GM19239 (cell line): ENCODE measurements around the gene NKAIN2.
"Not testable (repeated sequence)": the region's sequence is repeated elsewhere in the genome, so short reads cannot be mapped to it uniquely, and the experiment has no call there.

Experiments used
- DNase-seq: peaks from one replicate; pipeline ENCODE4 v3.0.0; 2011; ENCODE audit warnings: low spot score; ENCODE audit not compliant: insufficient read length
- FAIRE-seq: peaks from 2 replicates; lab custom pipeline; 2011; peaks lifted over from hg19 to GRCh38; lab: Jason Lieb, UNC

Gene NKAIN2

DNA sequence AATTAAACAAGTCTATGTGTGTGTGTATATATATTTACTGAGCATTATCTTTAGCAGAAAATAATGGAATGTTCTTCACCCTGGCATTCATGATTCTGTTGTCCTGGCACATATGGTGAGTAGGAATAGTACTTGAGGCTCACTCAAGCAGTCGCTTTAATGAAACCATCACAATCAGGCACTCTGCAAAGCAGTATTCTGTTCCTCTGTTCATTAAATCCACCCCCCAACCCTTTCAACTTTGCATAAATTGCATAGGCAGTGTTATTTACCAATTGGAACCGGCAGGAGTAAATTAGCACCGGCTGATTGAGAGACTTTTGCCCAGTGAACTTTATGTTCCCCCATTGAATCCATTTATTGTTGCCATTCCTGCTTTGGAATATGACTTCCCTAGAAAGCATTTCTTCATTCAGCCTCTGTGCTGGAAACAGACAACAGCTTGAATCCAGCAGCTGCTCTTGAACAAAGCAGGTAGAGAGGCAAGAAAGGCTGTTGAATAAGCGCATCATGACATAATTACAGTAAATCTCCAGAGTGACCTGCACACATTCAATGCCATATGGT lies 890.6 kb downstream of the NKAIN2 start:
- FAIRE-seq (no peak), DNase-seq (no peak)

DNA sequence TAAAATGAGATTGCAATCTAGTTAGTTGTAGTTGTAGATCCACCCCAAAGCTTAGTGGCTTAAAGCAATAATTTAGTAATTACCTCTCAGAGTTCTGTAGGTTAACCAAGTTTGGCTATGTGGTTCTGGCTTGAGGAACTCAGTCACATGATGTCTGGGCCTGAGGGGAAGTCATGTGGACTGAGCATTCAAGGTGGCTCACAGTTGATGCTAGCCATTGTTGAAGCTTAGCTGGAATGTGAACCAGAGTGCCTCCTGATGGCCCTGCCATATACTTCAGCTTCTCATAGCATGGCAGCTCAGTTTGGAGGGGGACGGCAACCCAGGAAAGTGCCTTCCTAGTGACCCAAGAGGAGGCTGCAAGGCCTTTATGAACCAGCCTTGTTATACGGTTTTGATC lies 895.4 kb downstream of the NKAIN2 start:
- no peak for DNase-seq
- FAIRE-seq: no peak

DNA sequence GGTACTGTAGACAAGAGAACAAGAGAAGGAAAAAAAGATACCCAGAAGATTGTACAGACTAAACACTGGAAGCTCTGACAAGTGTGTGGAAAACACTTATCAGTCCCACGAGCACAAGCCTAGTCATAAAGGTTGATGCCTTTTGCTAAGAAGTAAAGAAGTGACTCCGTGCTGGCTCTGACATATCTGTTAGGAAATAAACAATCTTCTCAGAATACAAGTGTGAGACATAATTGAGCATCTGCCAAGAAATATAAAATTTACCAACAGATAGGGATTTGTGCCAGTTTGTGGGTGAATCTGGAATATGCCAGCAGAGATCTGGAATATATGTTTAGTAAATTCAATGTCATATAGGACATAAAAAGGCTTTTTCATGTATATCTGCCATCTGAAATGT lies 899.9 kb downstream of the NKAIN2 start:
- no peak for FAIRE-seq
- no peak for DNase-seq

DNA sequence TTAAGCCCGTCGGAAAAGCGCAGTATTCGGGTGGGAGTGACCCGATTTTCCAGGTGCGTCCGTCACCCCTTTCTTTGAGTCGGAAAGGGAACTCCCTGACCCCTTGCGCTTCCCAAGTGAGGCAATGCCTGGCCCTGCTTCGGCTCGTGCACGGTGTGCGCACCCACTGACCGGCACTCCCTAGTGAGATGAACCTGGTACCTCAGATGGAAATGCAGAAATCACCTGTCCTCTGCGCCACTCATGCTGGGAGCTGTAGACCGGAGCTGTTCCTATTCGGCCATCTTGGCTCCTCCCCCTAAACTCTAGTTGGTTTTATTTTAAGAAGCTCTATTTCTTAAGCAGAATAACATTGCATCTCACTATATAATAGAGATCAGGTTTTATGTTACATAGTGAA lies 908.9 kb downstream of the NKAIN2 start:
- FAIRE-seq, DNase-seq: not testable (repeated sequence)

DNA sequence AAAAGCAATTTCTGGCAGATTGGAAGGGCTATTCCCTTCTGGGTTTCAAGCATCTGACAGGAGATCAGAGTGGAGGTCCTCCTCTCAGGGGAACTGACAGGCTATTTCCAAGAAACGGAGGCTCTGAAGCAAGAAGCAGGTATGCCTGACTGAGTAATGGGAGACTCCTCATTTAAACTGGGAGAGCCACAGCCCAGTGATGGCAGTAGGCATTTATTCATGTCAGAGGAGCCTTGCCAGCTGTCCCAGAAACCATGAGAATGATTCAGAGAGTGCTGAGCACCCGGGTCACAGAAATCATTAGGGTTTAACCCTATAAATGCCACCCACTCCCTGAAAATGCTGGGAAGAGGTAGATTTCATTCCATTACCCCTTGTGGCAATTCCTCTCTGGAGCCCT lies 911.1 kb downstream of the NKAIN2 start:
- FAIRE-seq: no peak
- DNase-seq: no peak

DNA sequence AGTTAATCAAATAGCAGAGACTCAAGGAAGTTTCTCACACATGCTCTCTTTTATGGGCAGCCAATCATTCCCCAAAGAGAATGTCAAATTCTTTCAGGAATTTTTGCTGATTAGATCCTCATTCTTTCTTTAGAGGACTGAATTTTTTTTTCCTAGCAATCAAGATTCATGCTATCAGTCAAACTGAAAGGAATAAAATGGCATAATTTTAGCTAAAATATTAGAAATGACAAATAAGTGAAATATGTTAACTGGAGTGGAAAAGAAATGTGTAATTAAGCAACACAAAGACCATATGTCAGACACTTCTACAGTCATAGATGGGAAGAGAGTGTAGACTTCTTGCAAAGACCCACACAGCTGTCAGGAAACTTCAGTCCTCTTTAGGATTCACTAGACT lies 916.2 kb downstream of the NKAIN2 start:
- no peak for DNase-seq
- FAIRE-seq: no peak

DNA sequence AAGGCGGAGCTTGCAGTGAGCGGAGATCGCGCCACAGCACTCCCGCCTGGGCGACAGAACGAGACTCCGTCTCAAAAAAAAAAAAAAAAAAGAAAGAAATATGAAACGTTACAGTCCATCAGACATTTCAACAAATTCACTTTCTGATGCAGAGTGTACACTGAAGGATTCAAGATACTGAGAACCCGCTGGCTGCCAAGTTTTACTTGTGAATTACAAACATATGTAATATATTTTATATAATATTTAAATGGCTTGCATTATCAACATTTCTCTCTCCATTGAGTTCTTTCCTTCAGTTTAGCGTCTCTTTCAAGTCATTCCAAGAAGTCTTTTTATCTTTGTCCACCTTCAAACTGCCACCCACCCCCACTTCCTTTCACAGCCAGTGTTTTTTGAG lies 917.7 kb downstream of the NKAIN2 start:
- FAIRE-seq: no peak
- DNase-seq: no peak

DNA sequence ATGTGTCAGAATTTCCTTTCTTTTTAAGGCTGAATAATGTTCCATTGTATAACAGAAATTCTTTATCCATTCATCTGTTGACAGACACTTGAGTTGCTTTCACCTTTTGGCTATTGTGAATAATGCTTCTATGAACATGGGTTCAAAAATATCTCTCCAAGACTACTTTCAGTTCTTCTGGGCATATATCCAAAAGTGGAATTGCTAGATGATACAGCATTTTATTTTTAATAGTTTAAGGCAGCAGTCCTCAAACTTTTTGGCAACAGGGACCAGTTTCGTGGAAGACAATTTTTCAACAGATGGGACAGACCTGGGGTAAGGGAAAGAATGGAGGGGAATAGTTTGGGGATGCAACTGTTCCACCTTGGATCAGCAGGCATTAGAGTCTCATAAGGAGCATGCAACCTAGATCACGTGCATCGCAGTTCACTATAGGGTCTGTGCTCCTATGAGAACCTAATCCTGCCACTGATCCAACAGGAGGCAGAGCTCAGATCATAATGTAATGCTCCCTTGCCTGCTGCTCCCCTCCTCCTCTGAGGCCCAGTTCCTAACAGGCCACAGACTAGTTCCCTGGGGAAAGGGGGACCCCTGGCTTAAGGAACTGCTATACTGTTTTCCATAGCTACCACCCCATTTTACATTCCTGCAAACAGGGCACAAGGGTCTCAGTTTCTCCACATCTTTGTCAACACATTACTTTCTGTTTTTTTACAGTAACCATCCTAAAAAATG lies 918.6 kb downstream of the NKAIN2 start:
- FAIRE-seq: no peak
- no peak for DNase-seq

DNA sequence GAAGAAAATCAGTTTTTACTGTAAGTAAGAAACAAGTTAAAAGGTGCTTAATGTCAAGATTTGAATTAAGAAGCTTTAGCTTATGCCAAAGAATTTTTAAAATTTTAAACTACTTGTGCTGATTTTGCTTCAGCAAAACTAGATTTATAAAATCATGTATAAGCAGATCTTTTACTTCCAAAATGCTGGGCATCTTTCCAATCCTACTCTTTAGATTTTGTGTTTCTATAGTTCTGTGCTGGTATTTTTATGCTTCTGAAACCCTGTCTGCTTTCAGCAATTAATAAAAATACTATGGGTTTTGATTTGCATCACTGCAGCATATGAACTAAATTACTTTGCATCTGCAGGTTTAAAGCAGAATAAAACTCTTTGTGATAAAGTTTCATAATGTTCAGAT lies 920.0 kb downstream of the NKAIN2 start:
- FAIRE-seq (no peak), DNase-seq (no peak)

DNA sequence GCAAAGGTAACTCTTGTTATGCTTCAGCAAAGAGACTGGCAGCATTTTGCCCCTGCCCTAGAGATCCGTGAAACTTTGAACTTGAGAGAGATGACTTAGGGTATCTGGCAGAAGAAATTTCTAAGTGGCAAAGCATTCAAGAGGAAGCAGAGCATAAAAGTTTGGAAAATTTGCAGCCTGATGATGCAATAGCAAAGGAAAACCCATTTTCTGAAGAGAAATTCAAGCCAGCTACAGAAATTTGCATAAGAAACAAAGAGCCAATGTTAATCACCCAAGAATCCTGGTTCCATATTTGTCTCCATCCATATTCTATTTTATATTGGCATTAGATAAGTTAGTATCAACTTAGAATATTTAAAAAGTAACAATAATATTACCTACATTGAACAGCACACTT lies 934.1 kb downstream of the NKAIN2 start:
- not testable (repeated sequence) for DNase-seq, FAIRE-seq

DNA sequence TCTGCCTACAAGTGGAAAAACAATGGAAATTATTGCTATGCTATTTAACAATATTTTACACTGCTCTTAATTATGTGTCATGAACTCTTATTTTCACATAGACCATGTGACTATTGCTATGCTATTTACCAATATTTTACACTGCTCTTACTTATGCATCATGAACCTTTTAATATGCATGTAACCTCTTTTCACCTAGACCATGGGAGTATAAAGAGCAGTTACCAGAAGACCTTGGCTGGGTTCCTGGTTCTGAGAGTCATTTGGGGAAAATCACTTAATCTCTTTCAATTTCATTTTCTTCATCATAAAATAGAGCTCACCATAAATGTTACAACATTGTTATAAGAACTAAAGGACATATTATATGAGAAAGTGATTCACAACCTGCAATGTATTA lies 934.8 kb downstream of the NKAIN2 start:
- DNase-seq (no peak), FAIRE-seq (no peak)

DNA sequence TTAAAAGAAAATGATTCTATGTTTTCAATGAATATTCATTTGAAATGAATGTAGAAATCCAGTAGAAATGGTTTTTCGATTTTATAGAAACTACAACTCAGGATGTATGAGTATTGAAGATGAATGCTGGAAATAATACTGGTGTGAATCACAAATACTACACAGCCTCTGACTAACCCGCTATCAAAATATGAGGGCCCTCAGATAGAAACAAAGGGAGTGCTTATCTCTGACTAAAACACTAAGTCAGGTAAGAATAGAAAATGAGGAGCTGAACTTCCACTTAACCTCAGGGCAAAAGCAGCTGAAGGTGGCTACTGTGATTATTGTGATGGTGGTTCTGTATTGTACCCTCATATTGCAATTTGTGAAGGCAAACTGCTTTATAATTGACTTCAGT lies 937.7 kb downstream of the NKAIN2 start:
- no peak for DNase-seq

DNA sequence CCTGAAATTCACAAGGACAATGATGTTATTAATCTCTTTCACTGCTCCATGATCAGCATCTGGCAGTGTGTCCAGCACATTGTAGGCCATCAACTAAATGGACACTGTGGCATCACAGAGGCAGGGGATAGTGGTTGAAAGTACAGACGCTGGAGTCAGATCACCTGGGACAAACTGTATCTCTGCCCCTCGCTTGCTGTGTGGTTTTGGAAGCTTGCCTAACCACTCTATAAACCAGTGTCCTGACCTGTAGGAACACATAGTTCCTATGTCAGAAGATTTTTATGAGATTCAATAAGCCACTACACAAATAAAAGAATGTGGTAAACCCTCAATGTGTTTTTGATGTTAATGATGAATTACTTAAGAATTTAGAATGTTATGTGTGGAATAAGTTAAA lies 939.3 kb downstream of the NKAIN2 start:
- no peak for DNase-seq

More for the DNA sequence above, 937.7 kb downstream of the NKAIN2 start:
- no peak for FAIRE-seq

DNA sequence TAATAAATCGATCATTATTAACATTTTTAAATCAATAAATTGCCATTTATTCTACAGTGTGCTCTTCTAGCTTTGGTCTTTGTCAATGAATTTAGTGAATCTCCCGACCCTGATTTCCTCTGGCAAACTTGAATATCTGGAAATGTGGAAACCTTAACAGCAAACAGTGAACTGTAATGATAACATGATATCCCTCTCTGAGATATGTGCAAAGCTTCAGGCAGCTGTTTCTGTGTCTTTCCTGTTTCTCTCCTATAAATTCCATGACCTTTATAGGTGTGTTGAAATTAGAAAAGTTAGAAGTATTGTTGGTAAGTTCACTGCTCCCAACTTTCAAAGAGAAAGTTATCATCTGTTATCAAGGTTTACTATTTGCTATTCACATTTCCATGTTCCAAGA lies 939.8 kb downstream of the NKAIN2 start:
- no peak for FAIRE-seq

More for the DNA sequence above, 939.3 kb downstream of the NKAIN2 start:
- no peak for FAIRE-seq

DNA sequence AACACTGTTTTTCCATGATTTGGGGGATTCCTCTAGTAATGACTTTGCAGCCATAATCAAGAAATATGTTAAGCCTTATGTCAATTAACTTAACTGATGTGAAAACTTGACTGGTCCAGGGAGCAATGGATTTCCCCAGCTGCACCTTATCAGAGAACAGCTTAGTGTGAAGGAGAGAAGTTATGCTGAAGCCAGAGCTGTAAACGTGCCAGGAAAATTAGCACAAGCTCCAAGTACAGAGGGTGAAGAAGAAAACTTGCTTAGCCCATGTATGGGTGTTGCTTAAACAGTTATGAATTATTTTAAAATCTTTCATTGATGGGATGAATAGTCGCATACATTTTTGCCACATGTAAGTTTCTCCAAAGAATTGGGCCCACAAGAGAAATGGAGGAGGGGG lies 943.7 kb downstream of the NKAIN2 start:
- DNase-seq (no peak), FAIRE-seq (no peak)

More for the DNA sequence above, 939.8 kb downstream of the NKAIN2 start:
- DNase-seq: no peak

DNA sequence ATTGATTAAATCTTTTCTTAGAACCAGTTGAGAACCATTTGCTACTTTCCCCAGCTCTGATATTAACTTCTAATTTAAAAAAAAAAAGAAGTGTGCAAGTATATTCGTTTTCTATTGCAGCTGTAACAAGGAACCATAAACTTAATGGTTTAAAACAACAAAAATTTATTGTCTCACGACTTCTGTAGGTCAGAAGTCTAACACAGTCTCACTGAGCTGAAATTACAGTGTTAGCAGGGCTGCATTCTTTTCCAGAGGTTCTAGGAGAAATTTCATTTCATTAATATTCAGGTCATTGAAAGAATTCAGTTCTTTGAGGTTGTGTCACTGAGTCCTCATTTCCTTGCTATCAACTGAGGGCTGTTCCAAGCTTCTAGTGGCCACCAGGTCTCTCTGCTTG lies 945.1 kb downstream of the NKAIN2 start:
- FAIRE-seq (no peak), DNase-seq (no peak)

DNA sequence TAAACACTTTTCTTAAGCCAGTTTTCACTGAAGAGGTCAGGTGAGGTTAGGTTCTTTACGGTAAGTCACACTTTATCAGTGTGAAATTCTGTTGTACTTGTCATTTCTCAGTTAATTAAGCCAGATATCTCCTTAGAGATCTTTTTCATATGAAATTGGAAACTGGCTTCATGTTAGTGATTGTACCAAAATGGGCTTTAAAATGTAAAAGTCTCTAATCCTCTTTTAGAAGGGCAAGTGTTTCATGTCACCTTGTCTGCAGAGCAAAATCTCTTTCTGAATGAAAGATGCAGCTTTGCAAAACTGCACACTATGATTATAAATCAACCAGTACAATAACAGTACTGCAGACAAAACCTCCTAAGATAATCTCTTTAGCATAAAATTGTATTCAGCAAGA lies 949.3 kb downstream of the NKAIN2 start:
- DNase-seq (no peak), FAIRE-seq (no peak)

DNA sequence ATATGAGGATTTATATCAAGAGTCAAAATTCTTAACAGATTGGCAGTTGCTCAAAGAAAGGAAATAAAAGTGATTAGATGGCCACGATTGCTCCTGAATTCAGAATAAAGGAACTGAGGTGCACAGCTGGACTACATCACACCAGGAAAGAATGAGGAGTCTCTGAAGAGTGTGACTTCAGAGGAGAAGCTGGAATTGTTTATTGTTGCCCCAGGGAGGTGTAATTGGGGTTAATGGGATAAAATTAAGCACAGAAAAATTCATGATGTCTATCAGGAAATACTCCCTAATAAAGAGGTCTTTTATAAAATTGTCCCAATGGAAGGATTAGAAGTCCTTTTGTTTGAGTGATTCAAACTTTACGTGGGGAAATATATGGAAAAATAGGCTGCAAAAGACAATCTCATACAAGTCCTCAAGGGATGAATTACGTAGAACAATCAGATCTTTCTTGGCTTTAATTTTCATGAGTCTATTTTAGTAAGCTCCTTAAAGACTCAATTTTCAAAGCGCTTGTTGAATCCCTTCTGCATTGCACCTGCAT lies 950.0 kb downstream of the NKAIN2 start:
- FAIRE-seq (no peak), DNase-seq (no peak)

DNA sequence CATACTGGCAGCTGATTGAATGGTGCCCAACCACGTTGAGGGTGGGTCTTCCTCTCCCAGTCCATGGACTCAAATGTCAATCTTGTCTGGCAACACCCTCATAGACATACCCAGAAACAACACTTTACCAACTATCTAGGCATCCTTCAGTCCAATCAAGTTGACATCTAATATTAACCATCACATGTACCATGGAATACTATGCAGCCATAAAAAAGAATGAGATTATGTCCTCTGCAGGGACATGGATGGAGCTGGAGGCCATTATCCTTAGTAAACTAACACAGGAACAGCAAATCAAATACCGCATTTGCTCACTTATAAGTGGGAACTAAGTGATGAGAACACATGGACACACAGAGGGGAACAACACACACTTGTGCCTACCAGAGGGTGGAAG lies 951.7 kb downstream of the NKAIN2 start:
- FAIRE-seq: no peak
- no peak for DNase-seq

DNA sequence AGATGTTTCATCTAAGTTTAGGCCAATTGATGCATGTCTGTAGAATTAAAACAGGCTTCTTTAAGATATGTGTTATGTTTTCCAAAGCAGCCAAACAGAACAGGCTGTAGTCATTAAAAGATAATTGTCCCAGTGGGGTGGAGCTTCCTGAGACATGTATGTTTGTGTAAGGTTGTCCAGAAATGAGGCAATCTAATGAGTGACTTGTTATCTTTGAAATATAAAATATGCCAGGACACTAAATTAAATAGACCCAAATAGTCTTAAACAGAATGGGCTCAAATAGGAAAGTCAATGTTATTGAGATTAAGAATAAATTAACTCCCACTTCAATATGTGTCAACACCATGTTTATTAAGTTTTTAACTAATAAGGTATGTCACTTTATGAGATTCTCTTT lies 953.9 kb downstream of the NKAIN2 start:
- FAIRE-seq: no peak
- DNase-seq: no peak

DNA sequence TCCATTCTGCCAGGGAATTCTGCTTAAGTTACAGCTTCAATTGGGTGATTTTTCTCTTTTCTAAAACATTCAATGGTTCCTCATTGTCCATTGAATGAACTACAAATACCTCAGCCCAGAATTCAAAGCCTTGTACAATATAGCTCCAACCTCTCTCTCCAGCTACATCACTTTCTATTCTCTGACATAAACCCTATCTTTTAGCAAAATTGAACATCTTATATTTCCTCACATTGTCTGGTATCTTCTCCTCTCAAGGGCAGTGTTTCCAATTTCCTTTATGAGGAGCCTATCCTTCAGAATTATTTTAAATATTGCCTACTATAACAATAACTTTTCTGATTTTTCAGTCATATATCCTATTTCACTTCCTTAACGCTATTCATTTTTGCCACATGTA lies 955.0 kb downstream of the NKAIN2 start:
- no peak for DNase-seq
- FAIRE-seq: no peak

DNA sequence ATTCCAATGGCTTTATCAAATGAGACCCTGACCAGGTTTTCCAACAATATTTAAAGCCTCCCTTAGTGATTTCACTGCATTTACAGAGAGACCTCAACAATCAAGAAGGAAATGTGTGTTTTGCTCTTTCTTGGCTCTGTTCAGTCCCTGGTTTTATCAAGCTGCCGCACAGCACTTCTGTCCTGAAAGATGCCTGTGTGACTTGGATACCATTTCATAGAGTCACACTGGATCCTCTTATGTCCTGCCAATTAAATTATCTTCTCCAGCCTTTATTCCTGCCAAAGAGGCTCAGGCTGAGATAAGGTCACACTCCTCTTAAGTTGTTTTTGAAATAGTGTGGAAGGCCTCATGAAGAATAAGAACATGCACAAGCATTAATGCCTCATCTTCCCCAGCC lies 961.6 kb downstream of the NKAIN2 start:
- no peak for DNase-seq
- no peak for FAIRE-seq
